Neutrophil (primary cell): ENCODE results near the gene DMXL2.
"Not testable (repeated sequence)": the region's sequence is repeated elsewhere in the genome, so short reads cannot be mapped to it uniquely, and the experiment has no call there.

Experiments
- H3K27ac ChIP-seq: fragments of 200-600 bp; sonication (generic); 2 replicates; pipeline ENCODE4 v1.5.1; 2016; ENCODE audit warnings: mild to moderate bottlenecking, moderate library complexity
- H3K27me3 ChIP-seq: fragments of 200-600 bp; sonication (generic); 2 replicates; pipeline ENCODE4 v1.6.0; 2016; ENCODE audit warnings: mild to moderate bottlenecking
- H3K36me3 ChIP-seq: fragments of 200-600 bp; sonication (generic); 2 replicates; pipeline ENCODE4 v1.5.1; 2017
- H3K4me1 ChIP-seq, 2 experiments: fragments of 200-600 bp in 1 of 2; sonication (generic) in 1 of 2; 1 replicate in 1 of 2; 2 replicates in 1 of 2; pipeline versions ENCODE4 v1.5.1 to v1.6.1; 2013 to 2016; ENCODE audit warnings: low read depth in 1 of 2, low read length in 1 of 2, mild to moderate bottlenecking in 1 of 2, moderate library complexity in 1 of 2; ENCODE audit not compliant: control insufficient read depth in 1 of 2, insufficient read depth in 1 of 2
- H3K4me3 ChIP-seq, 2 experiments: fragments of 200-600 bp in 1 of 2; sonication (generic) in 1 of 2; 1 replicate in 1 of 2; 2 replicates in 1 of 2; pipeline ENCODE4 v1.5.1; 2013 to 2016; ENCODE audit warnings: low read depth in 1 of 2, low read length in 1 of 2, mild to moderate bottlenecking in 1 of 2, moderate library complexity in 1 of 2
- H3K9me3 ChIP-seq: fragments of 200-600 bp; sonication (generic); 2 replicates; pipeline ENCODE4 v1.5.1; 2016
- CTCF ChIP-seq: fragments of 200-600 bp; sonication (generic); IDR thresholded peaks from 2 replicates; pipeline ENCODE4 v1.5.1; 2016; ENCODE audit warnings: antibody characterized with exemption

Gene DMXL2

GRCh38 chr15:51661072-51661471 lies 38.5 kb upstream of the DMXL2 start:
- Histone ChIP-seq H3K9me3 (no peaks in the 10 kb centered on the region), H3K4me3 (no peak overlapping the region), H3K27me3 (peaks cover 8% of the 10 kb centered on the region), H3K4me1 (peaks cover 8 to 11% of the 10 kb centered on the region in 2 experiments), H3K27ac (no peak overlapping the region), H3K36me3 (no peaks in the 10 kb centered on the region)
- TF ChIP-seq CTCF: no peak

- no peak for TF ChIP-seq CTCF
- Histone ChIP-seq H3K4me3 (no peak overlapping the region), H3K4me1 (peaks cover 8 to 11% of the 10 kb centered on the region in 2 experiments), H3K27me3 (peaks cover 8% of the 10 kb centered on the region), H3K27ac (peak overlapping the region; percentile 55), H3K9me3 (no peaks in the 10 kb centered on the region), H3K36me3 (no peaks in the 10 kb centered on the region)
Observed at GRCh38 chr15:51658664-51659063, 36.1 kb upstream of the DMXL2 start.

DNA sequence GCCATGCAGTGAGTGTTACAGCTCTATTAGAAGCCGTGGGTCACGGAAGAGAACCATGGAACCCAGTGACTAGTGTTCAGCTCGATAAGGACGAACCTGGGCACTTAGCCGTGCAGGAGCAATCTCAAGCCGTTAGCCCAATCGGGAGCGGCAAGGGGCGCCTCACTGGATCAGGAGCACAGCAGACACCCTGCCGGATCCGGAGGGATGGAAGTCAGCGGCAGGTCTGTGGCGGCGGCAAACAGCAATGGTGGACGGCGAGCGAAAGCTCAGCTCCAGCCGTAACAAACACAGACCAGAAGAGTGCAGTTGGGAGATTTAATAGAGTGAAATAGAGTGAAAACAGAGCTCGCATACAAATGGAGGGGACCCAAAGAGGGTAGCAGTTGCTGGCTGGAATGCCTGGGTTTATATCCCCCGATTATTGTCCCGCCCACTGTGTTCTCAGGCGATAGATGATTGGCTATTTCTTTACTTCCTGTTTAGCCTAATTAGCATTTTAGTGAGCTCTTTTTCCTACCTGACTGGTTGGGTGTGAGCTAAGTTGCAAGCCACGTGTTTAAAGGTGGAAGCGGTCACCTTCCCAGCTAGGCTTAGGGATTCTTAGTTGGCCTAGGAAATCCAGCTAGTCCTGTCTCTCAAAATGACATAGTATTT lies 33.0 kb upstream of the DMXL2 start:
- H3K27ac ChIP-seq, H3K4me3 ChIP-seq, H3K36me3 ChIP-seq, H3K27me3 ChIP-seq, H3K9me3 ChIP-seq: not testable (repeated sequence)
- H3K4me1 ChIP-seq: peaks cover 8 to 11% of the 10 kb centered on the region in 2 experiments

GRCh38 chr15:51652084-51652668 lies 29.6 kb upstream of the DMXL2 start:
- no peaks in the 10 kb centered on the region for H3K36me3 ChIP-seq
- no peak for TF ChIP-seq CTCF
- peaks cover 4% of the 10 kb centered on the region in 2 experiments for H3K4me1 ChIP-seq
- H3K27ac ChIP-seq: no peak overlapping the region
- H3K27me3 ChIP-seq: no peaks in the 10 kb centered on the region
- H3K9me3 ChIP-seq: no peaks in the 10 kb centered on the region
- H3K4me3 ChIP-seq: no peak overlapping the region

GRCh38 chr15:51649659-51650521 lies 27.3 kb upstream of the DMXL2 start:
- H3K4me1 ChIP-seq: peaks cover 6 to 8% of the 10 kb centered on the region in 2 experiments
- H3K27me3 ChIP-seq: no peaks in the 10 kb centered on the region
- no peak overlapping the region for H3K4me3 ChIP-seq
- no peak overlapping the region for H3K27ac ChIP-seq
- no peaks in the 10 kb centered on the region for H3K36me3 ChIP-seq
- no peaks in the 10 kb centered on the region for H3K9me3 ChIP-seq
- TF ChIP-seq CTCF: peak; percentile 77

DNA sequence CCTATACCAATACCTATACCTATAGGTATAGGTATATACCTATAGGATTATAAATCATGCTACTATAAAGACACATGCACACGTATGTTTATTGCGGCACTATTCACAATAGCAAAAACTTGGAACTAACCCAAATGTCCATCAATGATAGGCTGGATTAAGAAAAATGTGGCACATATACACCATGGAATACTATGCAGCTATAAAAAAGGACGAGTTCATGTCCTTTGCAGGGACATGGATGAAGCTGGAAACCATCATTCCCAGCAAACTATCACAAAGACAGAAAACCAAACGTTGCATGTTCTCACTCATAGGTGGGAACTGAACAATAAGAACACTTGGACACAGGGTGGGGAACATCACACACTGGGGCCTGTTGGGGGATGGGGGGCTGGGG lies 26.1 kb upstream of the DMXL2 start:
- H3K4me3 ChIP-seq, H3K9me3 ChIP-seq, H3K36me3 ChIP-seq, H3K27ac ChIP-seq, H3K4me1 ChIP-seq, H3K27me3 ChIP-seq: not testable (repeated sequence)

DNA sequence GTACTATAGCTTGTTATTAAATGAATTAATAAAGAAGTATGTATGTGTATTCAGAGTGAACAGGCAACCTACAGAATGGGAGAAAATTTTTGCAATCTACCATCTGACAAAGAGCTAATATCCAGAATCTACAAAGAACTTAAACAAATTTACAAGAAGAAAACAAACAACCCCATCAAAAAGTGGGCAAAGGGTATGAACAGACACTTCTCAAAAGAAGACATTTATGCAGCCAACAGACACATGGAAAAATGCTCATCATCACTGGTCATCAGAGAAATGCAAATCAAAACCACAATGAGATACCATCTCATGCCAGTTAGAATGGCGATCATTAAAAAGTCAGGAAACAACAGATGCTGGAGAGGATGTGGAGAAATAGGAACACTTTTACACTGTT lies 25.5 kb upstream of the DMXL2 start:
- not testable (repeated sequence) for H3K27ac ChIP-seq, H3K27me3 ChIP-seq, H3K4me3 ChIP-seq, H3K9me3 ChIP-seq, H3K4me1 ChIP-seq, H3K36me3 ChIP-seq
